GM12865 (cell line): ENCODE data around the gene LSM8.

ENCODE experiments used
- DNase-seq: peaks from one replicate; pipeline ENCODE4 v3.0.0; 2010; ENCODE audit warnings: low read depth
- H3K4me3 ChIP-seq: 2 replicates; pipeline ENCODE4 v1.5.1; 2011; ENCODE audit warnings: mild to moderate bottlenecking, low read depth, low read length, control low read depth
- CTCF ChIP-seq: IDR thresholded peaks from 2 replicates; pipeline ENCODE4 v1.5.1; 2011; ENCODE audit warnings: low read length, control low read depth, low read depth, inconsistent platforms; ENCODE audit not compliant: insufficient read depth; ENCODE audit errors: missing control alignments

LSM8 gene

GRCh38 chr7:118195837-118196474 lies 12.0 kb downstream of the LSM8 start:
- no peak overlapping the region for H3K4me3 ChIP-seq
- peak; percentile 72 for DNase-seq
- TF ChIP-seq CTCF: peak; percentile 71

GRCh38 chr7:118202061-118202460 lies 18.1 kb downstream of the LSM8 start:
- no peak overlapping the region for H3K4me3 ChIP-seq
- no peak for DNase-seq
- no peak for TF ChIP-seq CTCF

- peak; percentile 91 for DNase-seq
- no peak for TF ChIP-seq CTCF
- H3K4me3 ChIP-seq: peak overlapping the region; percentile 51
These were observed 30.3 kb downstream of the LSM8 start for GRCh38 chr7:118214051-118214832.

GRCh38 chr7:118214833-118215182 lies 30.8 kb downstream of the LSM8 start:
- TF ChIP-seq CTCF: no peak
- no peak for DNase-seq
- H3K4me3 ChIP-seq: peak overlapping the region; percentile 51

- no peak for TF ChIP-seq CTCF
- no peak for DNase-seq
- H3K4me3 ChIP-seq: no peak overlapping the region
These were observed 33.3 kb downstream of the LSM8 start for GRCh38 chr7:118217210-118217619.

- no peak for TF ChIP-seq CTCF
These were observed 34.6 kb downstream of the LSM8 start for GRCh38 chr7:118218413-118219156.

More at GRCh38 chr7:118218413-118219156, 34.6 kb downstream of the LSM8 start:
- DNase-seq: no peak
- no peak overlapping the region for H3K4me3 ChIP-seq
